Measurements from ENCODE around the gene MYO1A. TPM values are rescaled to one million over a fixed set of nuclear protein-coding genes. Genes with fewer than 3 reads are reported as not detected.

MYO1A gene
- total and polyA plus RNA-seq, 10 of the 15 experiments (the other 5 are each of a cell fraction or from before 2014, with no cell fraction given) = 0.01 to 0.34 (median 0.15) TPM; not detected in 2

DNA sequence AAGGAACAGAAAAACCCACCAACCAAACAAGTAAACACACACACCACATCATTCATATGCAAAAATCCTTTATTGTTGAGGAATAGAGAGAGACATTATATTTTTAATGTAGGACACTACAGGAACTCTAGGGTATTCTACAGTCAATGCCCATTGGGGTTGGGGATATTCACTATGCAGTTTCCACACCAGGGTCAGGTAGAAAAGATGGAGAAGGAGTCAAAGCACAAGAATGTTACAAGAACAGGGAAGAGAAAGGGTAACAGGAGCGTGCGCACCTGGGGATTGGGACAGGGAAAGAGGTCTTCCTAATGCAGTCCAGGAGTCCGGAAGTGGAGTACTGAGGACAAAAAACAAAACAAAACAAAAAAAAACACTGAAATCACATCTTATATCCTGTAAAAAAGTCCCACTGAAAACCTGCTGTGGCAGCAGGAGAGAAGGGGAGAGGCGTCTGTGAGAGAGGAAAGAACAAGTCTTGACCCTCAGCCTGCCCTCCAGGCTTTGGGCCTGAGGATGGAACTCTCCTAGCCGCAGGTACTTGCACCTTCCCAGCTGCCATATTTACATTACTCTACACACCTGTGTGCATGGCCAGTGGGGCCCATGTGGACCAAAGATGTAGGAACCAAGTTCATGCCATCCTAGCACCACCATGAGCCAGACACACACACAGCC is 39.8 kb downstream of the MYO1A start (continued):
- TF ChIP-seq, protein P1, sequence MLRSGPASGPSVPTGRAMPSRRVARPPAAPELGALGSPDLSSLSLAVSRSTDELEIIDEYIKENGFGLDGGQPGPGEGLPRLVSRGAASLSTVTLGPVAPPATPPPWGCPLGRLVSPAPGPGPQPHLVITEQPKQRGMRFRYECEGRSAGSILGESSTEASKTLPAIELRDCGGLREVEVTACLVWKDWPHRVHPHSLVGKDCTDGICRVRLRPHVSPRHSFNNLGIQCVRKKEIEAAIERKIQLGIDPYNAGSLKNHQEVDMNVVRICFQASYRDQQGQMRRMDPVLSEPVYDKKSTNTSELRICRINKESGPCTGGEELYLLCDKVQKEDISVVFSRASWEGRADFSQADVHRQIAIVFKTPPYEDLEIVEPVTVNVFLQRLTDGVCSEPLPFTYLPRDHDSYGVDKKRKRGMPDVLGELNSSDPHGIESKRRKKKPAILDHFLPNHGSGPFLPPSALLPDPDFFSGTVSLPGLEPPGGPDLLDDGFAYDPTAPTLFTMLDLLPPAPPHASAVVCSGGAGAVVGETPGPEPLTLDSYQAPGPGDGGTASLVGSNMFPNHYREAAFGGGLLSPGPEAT (IDR thresholded peaks at IDR 0.05; ENCODE audit: low read depth) = no peak
- TF ChIP-seq ZNF24 (IDR thresholded peaks at IDR 0.05) (no peak), FOXK2 (IDR thresholded peaks at IDR 0.05) (no peak), CHD4 (IDR thresholded peaks at IDR 0.05) (no peak), CBX5 (IDR thresholded peaks at IDR 0.05; ENCODE audit: low read depth) (no peak), BCLAF1 (IDR thresholded peaks at IDR 0.05) (no peak), CREM (IDR thresholded peaks at IDR 0.05; ENCODE audit: low read depth) (no peak), ZBTB33 (IDR thresholded peaks at IDR 0.05) (no peak), NR2F1 (conservative IDR thresholded peaks at IDR 0.05) (no peak)

Data from GM12878 (cell line).